ENCODE measurements around the gene MCF2L2. TPM values are rescaled to one million over a fixed set of nuclear protein-coding genes. Genes with fewer than 3 reads are reported as not detected.

Gene MCF2L2
- total RNA-seq, 1 experiment from 2014 or later = 3.9 TPM

- Histone ChIP-seq H3K4me3 (ENCODE audit: low read depth, low read length) (no peak overlapping the region), H3K27me3 (replicated peaks; ENCODE audit: control insufficient read depth, insufficient read depth, low read length) (no peaks in the 10 kb centered on the region), H3K9me3 (no peaks in the 10 kb centered on the region), H3K4me1 (peaks cover 3% of the 10 kb centered on the region; the same call in 1 of the 2 replicates), H3K36me3 (ENCODE audit: control insufficient read depth, insufficient read depth, low read length) (no peaks in the 10 kb centered on the region; the same call in 1 of the 2 replicates)
- Mint-ChIP-seq H3K4me3 (ENCODE audit: unreplicated experiment) (no peak overlapping the region), H3K4me1 (ENCODE audit: low read depth, unreplicated experiment) (no peaks in the 10 kb centered on the region), H3K27ac (ENCODE audit: unreplicated experiment) (no peak overlapping the region), H3K27me3 (ENCODE audit: insufficient read depth, unreplicated experiment) (no peaks in the 10 kb centered on the region), H3K36me3 (ENCODE audit: insufficient read depth, unreplicated experiment) (no peaks in the 10 kb centered on the region), H3K9me3 (ENCODE audit: unreplicated experiment) (no peaks in the 10 kb centered on the region)
- intact Hi-C loops (cut with micrococcal nuclease; ENCODE audit: unreplicated experiment) = no loop called here
- POLR2A ChIA-PET = interaction anchor here (0.6 kb wide), 1 partner anchor 24 kb away, joined by 3 read pairs; no protein-coding TSS in a partner anchor
- TF ChIP-seq CTCF (IDR thresholded peaks at IDR 0.05; ENCODE audit: insufficient read depth in 1 of 2, low read depth in 1 of 2, low read length in 1 of 2, severe bottlenecking in 1 of 2, unreplicated experiment in 1 of 2) = no peak
- CTCF ChIA-PET = no interaction called here
- DNase-seq = no peak
- BruUV-seq (replicated peaks) = no TSS peak
These were observed 143.1 kb downstream of the MCF2L2 start for GRCh38 chr3:183285318-183285717.

GRCh38 chr3:183284570-183284969 lies 143.8 kb downstream of the MCF2L2 start:
- no peak overlapping the region for H3K4me3 ChIP-seq (ENCODE audit: low read depth, low read length)
- Mint-ChIP-seq H3K4me1 (ENCODE audit: low read depth, unreplicated experiment) (no peaks in the 10 kb centered on the region), H3K4me3 (ENCODE audit: unreplicated experiment) (no peak overlapping the region), H3K36me3 (ENCODE audit: insufficient read depth, unreplicated experiment) (no peaks in the 10 kb centered on the region), H3K27ac (ENCODE audit: unreplicated experiment) (no peak overlapping the region), H3K27me3 (ENCODE audit: insufficient read depth, unreplicated experiment) (no peaks in the 10 kb centered on the region), H3K9me3 (ENCODE audit: unreplicated experiment) (no peaks in the 10 kb centered on the region)
- intact Hi-C loops (cut with micrococcal nuclease; ENCODE audit: unreplicated experiment) = no loop called here
- no peaks in the 10 kb centered on the region for H3K27me3 ChIP-seq (replicated peaks; ENCODE audit: control insufficient read depth, insufficient read depth, low read length)
- no TSS peak for BruUV-seq (replicated peaks)
- peaks cover 3% of the 10 kb centered on the region; the same call in 1 of the 2 replicates for H3K4me1 ChIP-seq
- no peaks in the 10 kb centered on the region for H3K9me3 ChIP-seq
- DNase-seq = no peak
- TF ChIP-seq CTCF (IDR thresholded peaks at IDR 0.05; ENCODE audit: insufficient read depth in 1 of 2, low read depth in 1 of 2, low read length in 1 of 2, severe bottlenecking in 1 of 2, unreplicated experiment in 1 of 2) = no peak
- ChIA-PET POLR2A (no interaction called here), CTCF (no interaction called here)
- no peaks in the 10 kb centered on the region for H3K36me3 ChIP-seq (ENCODE audit: control insufficient read depth, insufficient read depth, low read length)

- H3K4me3 Mint-ChIP-seq (ENCODE audit: unreplicated experiment) = no peak overlapping the region
- ChIA-PET POLR2A (no interaction called here), CTCF (no interaction called here)
- H3K36me3 Mint-ChIP-seq (ENCODE audit: insufficient read depth, unreplicated experiment) = no peaks in the 10 kb centered on the region
- H3K4me1 Mint-ChIP-seq (ENCODE audit: low read depth, unreplicated experiment) = no peaks in the 10 kb centered on the region
- DNase-seq = no peak
- H3K27me3 Mint-ChIP-seq (ENCODE audit: insufficient read depth, unreplicated experiment) = no peaks in the 10 kb centered on the region
- H3K4me3 ChIP-seq (ENCODE audit: low read depth, low read length) = no peak overlapping the region
- intact Hi-C loops (cut with micrococcal nuclease; ENCODE audit: unreplicated experiment) = no loop called here
- H3K27me3 ChIP-seq (replicated peaks; ENCODE audit: control insufficient read depth, insufficient read depth, low read length) = no peaks in the 10 kb centered on the region
- no peaks in the 10 kb centered on the region for H3K9me3 Mint-ChIP-seq (ENCODE audit: unreplicated experiment)
- H3K4me1 ChIP-seq = peaks cover 3% of the 10 kb centered on the region; the same call in 1 of the 2 replicates
- TF ChIP-seq CTCF (IDR thresholded peaks at IDR 0.05; ENCODE audit: insufficient read depth in 1 of 2, low read depth in 1 of 2, low read length in 1 of 2, severe bottlenecking in 1 of 2, unreplicated experiment in 1 of 2) = no peak
- no peaks in the 10 kb centered on the region for H3K9me3 ChIP-seq
- no TSS peak for BruUV-seq (replicated peaks)
- no peak overlapping the region for H3K27ac Mint-ChIP-seq (ENCODE audit: unreplicated experiment)
- H3K36me3 ChIP-seq (ENCODE audit: control insufficient read depth, insufficient read depth, low read length) = no peaks in the 10 kb centered on the region
These were observed 144.5 kb downstream of the MCF2L2 start for GRCh38 chr3:183283886-183284285.

Measured in Caco-2 (cell line).